IMR-90 (cell line): ENCODE data around the gene C7. TPM values are rescaled to one million over a fixed set of nuclear protein-coding genes. Genes with fewer than 3 reads are reported as not detected.

Experiments used
- ATAC-seq: fragments of 200-7000 bp; cut with Tn5 transposase; 2 replicates; pipeline ENCODE4 v1.9.1; 2020; ENCODE audit warnings: low read depth, mild to moderate bottlenecking, moderate library complexity
- BruUV-seq: library from RNA; stranded (reverse); fragments of 400-500 nt; replicated peaks from 2 replicates; lab custom pipeline; 2021; lab: Mats Ljungman, UMichigan
- CTCF ChIA-PET: fragments of 300-600 bp; formaldehyde crosslinking; extraction: SDS; loops from one replicate; lab custom pipeline; 2021; ENCODE audit warnings: antibody characterized with exemption; lab: Yijun Ruan, JAX
- POLR2A ChIA-PET: fragments of 300-600 bp; sonication (Branson Sonifier 250); formaldehyde crosslinking; loops from one replicate; lab custom pipeline; 2022; ENCODE audit warnings: antibody characterized with exemption; ENCODE audit not compliant: unreplicated experiment; lab: Charles Lee
- DNase-seq: peaks from one replicate; pipeline ENCODE4 v3.0.0; 2013
- H2AFZ ChIP-seq: replicated peaks from 2 replicates; pipeline ENCODE3; 2013; ENCODE audit warnings: low read length, mild to moderate bottlenecking; ENCODE audit not compliant: poor library complexity
- H2AK5ac ChIP-seq: 2 replicates; pipeline ENCODE4 v1.6.1; 2013; ENCODE audit warnings: low read depth, low read length, inconsistent platforms
- H2AK9ac ChIP-seq: replicated peaks from 2 replicates; pipeline ENCODE3; 2013; ENCODE audit warnings: mild to moderate bottlenecking, low read depth, low read length, moderate library complexity; ENCODE audit not compliant: poor library complexity
- H2BK120ac ChIP-seq: 2 replicates; pipeline ENCODE4 v1.6.1; 2013; ENCODE audit warnings: low read depth, low read length, inconsistent platforms
- H2BK15ac ChIP-seq: 3 replicates; pipeline ENCODE4 v1.6.1; 2013; ENCODE audit warnings: low read depth, low read length, inconsistent platforms
- H2BK20ac ChIP-seq: 2 replicates; pipeline ENCODE4 v1.6.1; 2013; ENCODE audit warnings: low read depth, mild to moderate bottlenecking, inconsistent platforms, low read length, moderate library complexity
- H2BK5ac ChIP-seq: 2 replicates; pipeline ENCODE4 v1.6.1; 2013; ENCODE audit warnings: mild to moderate bottlenecking, low read depth, low read length, inconsistent platforms; ENCODE audit not compliant: poor library complexity, severe bottlenecking
- H3K14ac ChIP-seq: replicated peaks from 2 replicates; pipeline ENCODE4 v1.6.1; 2013; ENCODE audit warnings: low read depth, low read length, inconsistent platforms
- H3K18ac ChIP-seq: 2 replicates; pipeline ENCODE4 v1.6.1; 2013; ENCODE audit warnings: low read depth, low read length, control low read depth
- H3K23ac ChIP-seq: 2 replicates; pipeline ENCODE4 v1.6.1; 2013; ENCODE audit warnings: low read depth, low read length, inconsistent platforms
- H3K27ac ChIP-seq: 2 replicates; pipeline ENCODE4 v1.5.1; 2013; ENCODE audit warnings: mild to moderate bottlenecking, control low read depth, low read length; ENCODE audit not compliant: insufficient read depth
- H3K27me3 ChIP-seq: 2 replicates; pipeline ENCODE4 v1.6.1; 2013; ENCODE audit warnings: low read length; ENCODE audit not compliant: control insufficient read depth, insufficient read depth
- H3K36me3 ChIP-seq: 2 replicates; pipeline ENCODE4 v1.6.1; 2013; ENCODE audit warnings: low read length, mixed read lengths; ENCODE audit not compliant: control insufficient read depth, insufficient read depth
- H3K4ac ChIP-seq: 2 replicates; pipeline ENCODE4 v1.6.1; 2013; ENCODE audit warnings: low read depth, low read length, inconsistent platforms
- H3K4me1 ChIP-seq: 2 replicates; pipeline ENCODE4 v1.6.1; 2013; ENCODE audit warnings: low read length, mixed read lengths; ENCODE audit not compliant: control insufficient read depth, insufficient read depth
- H3K4me2 ChIP-seq: 2 replicates; pipeline ENCODE4 v1.6.1; 2013; ENCODE audit warnings: low read depth, mild to moderate bottlenecking, control low read depth, low read length, moderate library complexity
- H3K4me3 ChIP-seq: 2 replicates; pipeline ENCODE4 v1.5.1; 2013; ENCODE audit warnings: low read depth, mild to moderate bottlenecking, control low read depth, low read length, moderate library complexity; ENCODE audit not compliant: insufficient read depth
- H3K56ac ChIP-seq: 2 replicates; pipeline ENCODE4 v1.6.1; 2013; ENCODE audit warnings: low read length, inconsistent platforms; ENCODE audit not compliant: insufficient read depth; ENCODE audit errors: extremely low read depth
- H3K79me1 ChIP-seq, 2 experiments: 2 replicates each; pipeline ENCODE4 v1.6.1; 2013; ENCODE audit warnings: low read length in 2 of 2, inconsistent platforms in 1 of 2, low read depth in 1 of 2
- H3K9ac ChIP-seq: 2 replicates; pipeline ENCODE4 v1.6.1; 2013; ENCODE audit warnings: low read depth, low read length, control low read depth
- H3K9me1 ChIP-seq: 2 replicates; pipeline ENCODE4 v1.6.1; 2013; ENCODE audit warnings: low read length, inconsistent platforms; ENCODE audit not compliant: insufficient read depth
- H3K9me3 ChIP-seq: 2 replicates; pipeline ENCODE4 v1.6.1; 2013; ENCODE audit warnings: low read length; ENCODE audit not compliant: control insufficient read depth, insufficient read depth
- H4K20me1 ChIP-seq: 2 replicates; pipeline ENCODE4 v1.6.1; 2013; ENCODE audit warnings: low read length, inconsistent platforms; ENCODE audit not compliant: insufficient read depth
- H4K5ac ChIP-seq: 2 replicates; pipeline ENCODE4 v1.6.1; 2013; ENCODE audit warnings: mild to moderate bottlenecking, low read depth, low read length, control low read depth
- H4K8ac ChIP-seq, 2 experiments: 2 replicates each; pipeline ENCODE4 v1.6.1; 2013; ENCODE audit warnings: low read depth in 2 of 2, low read length in 2 of 2, control low read depth in 1 of 2, inconsistent platforms in 1 of 2
- H4K91ac ChIP-seq: 2 replicates; pipeline ENCODE4 v1.6.1; 2013; ENCODE audit warnings: low read depth, low read length, inconsistent platforms; ENCODE audit not compliant: insufficient read depth
- BHLHE40 ChIP-seq: fragments of 150-350 bp; IDR thresholded peaks from 2 replicates; pipeline ENCODE4 v1.6.1; 2016; ENCODE audit warnings: mild to moderate bottlenecking, low read depth, low read length
- CEBPB ChIP-seq: IDR thresholded peaks from 2 replicates; pipeline ENCODE4 v1.6.1; 2012; ENCODE audit warnings: low read depth, low read length, improper control_type of control experiment
- CTCF ChIP-seq: conservative IDR thresholded peaks from 2 replicates; pipeline ENCODE4 v1.5.1; 2012; ENCODE audit warnings: mild to moderate bottlenecking, low read depth, low read length, improper control_type of control experiment
- ELK1 ChIP-seq: fragments of 150-350 bp; IDR thresholded peaks from 2 replicates; pipeline ENCODE4 v1.6.1; 2016; ENCODE audit warnings: low read depth, mild to moderate bottlenecking, low read length, moderate library complexity, borderline replicate concordance
- FOS ChIP-seq: fragments of 150-350 bp; IDR thresholded peaks from 2 replicates; pipeline ENCODE4 v1.6.1; 2016; ENCODE audit warnings: low read depth, low read length
- MAFK ChIP-seq: IDR thresholded peaks from 2 replicates; pipeline ENCODE4 v1.6.1; 2012; ENCODE audit warnings: low read depth, low read length, improper control_type of control experiment
- MAZ ChIP-seq: IDR thresholded peaks from 2 replicates; pipeline ENCODE4 v1.6.1; 2012; ENCODE audit warnings: low read depth, mild to moderate bottlenecking, low read length, improper control_type of control experiment, moderate library complexity, borderline replicate concordance
- MXI1 ChIP-seq: IDR thresholded peaks from 2 replicates; pipeline ENCODE4 v1.6.1; 2012; ENCODE audit warnings: low read depth, mild to moderate bottlenecking, low read length, moderate library complexity, borderline replicate concordance
- POLR2A ChIP-seq: IDR thresholded peaks from 2 replicates; pipeline ENCODE4 v1.6.1; 2012; ENCODE audit warnings: mild to moderate bottlenecking, low read depth, low read length
- RCOR1 ChIP-seq: IDR thresholded peaks from 2 replicates; pipeline ENCODE4 v1.6.1; 2012; ENCODE audit warnings: mild to moderate bottlenecking, low read length, improper control_type of control experiment; ENCODE audit not compliant: insufficient replicate concordance
- RFX5 ChIP-seq: IDR thresholded peaks from 2 replicates; pipeline ENCODE4 v1.8.0; 2012; ENCODE audit warnings: low read depth, mild to moderate bottlenecking, low read length, moderate library complexity
- SMC3 ChIP-seq: fragments of 150-350 bp; IDR thresholded peaks from 2 replicates; pipeline ENCODE4 v1.6.1; 2016; ENCODE audit warnings: low read depth, mild to moderate bottlenecking, antibody characterized with exemption, low read length, moderate library complexity
- USF2 ChIP-seq: fragments of 150-350 bp; IDR thresholded peaks from 2 replicates; pipeline ENCODE4 v1.6.1; 2017; ENCODE audit warnings: mild to moderate bottlenecking, antibody characterized with exemption, low read length, low read depth
- WGBS, 2 experiments: methylation state at CpG; one replicate each; pipeline versions ENCODE4 v1.1.5 to v1.1.7; 2013; ENCODE audit warnings: missing lambda C conversion rate in 2 of 2; ENCODE audit not compliant: insufficient read length in 1 of 2; ENCODE audit errors: extremely low coverage in 2 of 2; 5-methylcytosine and 5-hydroxymethylcytosine counted together
- dilution Hi-C: fragments of 300-500 bp; cut with HindIII; formaldehyde crosslinking; loops from one replicate; pipeline ENCODE4 v1.14.3; 2018; ENCODE audit warnings: low sequenced_read_pairs; ENCODE audit not compliant: unreplicated experiment
- in situ Hi-C: fragments of 300-500 bp; cut with MboI; formaldehyde crosslinking; loops from 3 replicates; pipeline ENCODE4 v1.14.3; 2019; ENCODE audit warnings: low sequenced_read_pairs, inconsistent platforms, mixed read lengths
- intact Hi-C: fragments of 100-400 bp; cut with micrococcal nuclease; formaldehyde crosslinking; loops from 2 replicates; pipeline ENCODE4 v1.10.0; 2022
- polyA plus RNA-seq, 3 experiments: library from polyadenylated mRNA; depleted of rRNA; stranded (reverse); fragments of >200 nt; gene quantifications; 2 replicates each; pipeline ENCODE4 v1.2.3, GENCODE V29; 2012; ENCODE audit warnings: low replicate concordance in 1 of 3
- total RNA-seq: library from RNA; depleted of rRNA; stranded (reverse); fragments of >200 nt; gene quantifications from 2 replicates; pipeline ENCODE4 v1.2.3, GENCODE V29; 2012

C7 gene
- total and polyA plus RNA-seq, 2 of the 4 experiments (the other 2 are of a cell fraction), result 0.54 to 1.8 TPM

- Histone ChIP-seq H2AK9ac (no peak overlapping the region), H4K91ac (peak overlapping the region; percentile 93), H3K4me3 (no peak overlapping the region), H3K27me3 (no peaks in the 10 kb centered on the region), H3K56ac (no peak overlapping the region; the same call in 1 of the 2 replicates), H3K9me1 (peaks cover 6% of the 10 kb centered on the region; the same call in 1 of the 2 replicates), H2BK20ac (peak overlapping the region; percentile 91), H4K5ac (peak overlapping the region; percentile 81; the same call in 1 of the 2 replicates), H3K79me1 (no peaks in the 10 kb centered on the region), H2BK5ac (peak overlapping the region; percentile 99), H2BK15ac (no peak overlapping the region), H3K9me3 (peaks cover 2% of the 10 kb centered on the region; the same call in 1 of the 2 replicates), H3K36me3 (no peaks in the 10 kb centered on the region), H3K4ac (peak overlapping the region; percentile 60; the same call in 1 of the 2 replicates), H3K18ac (peak overlapping the region; percentile 83; the same call in 1 of the 2 replicates), H3K9ac (peak overlapping the region; percentile 72; the same call in 1 of the 2 replicates), H2BK120ac (peak overlapping the region; percentile 90), H3K4me2 (peak overlapping the region; percentile 24; the same call in 1 of the 2 replicates), H3K14ac (peak overlapping the region; percentile 87; the same call in 1 of the 2 replicates), H2AK5ac (no peak overlapping the region), H4K8ac (peak overlapping the region; percentile 51 to 95; a peak in 3 of 4 replicates), H3K23ac (no peak overlapping the region), H3K27ac (peak overlapping the region; percentile 59), H4K20me1 (no peaks in the 10 kb centered on the region), H3K4me1 (peaks cover 14% of the 10 kb centered on the region; the same call in 1 of the 2 replicates), H2AFZ (no peak overlapping the region)
- CTCF ChIA-PET, result no interaction called here
- POLR2A ChIA-PET, result no interaction called here
- no TSS peak for BruUV-seq
- peak; percentile 86 for DNase-seq
- dilution Hi-C loops, result no loop called here
- in situ Hi-C loops, result no loop called here
- intact Hi-C loops, result loop anchor here (2.0 to 5.0 kb wide), 2 partner anchors 79 to 123 kb away; no protein-coding TSS in a partner anchor
- peak; percentile 96 for ATAC-seq
- WGBS, 2 experiments, result no CpG with 5 or more reads among the region's 2 CpGs
- TF ChIP-seq USF2 (no peak), ELK1 (no peak), POLR2A (no peak), RCOR1 (no peak), FOS (no peak), MAFK (no peak), MAZ (no peak), CTCF (no peak), MXI1 (no peak), CEBPB (peak; percentile 46), BHLHE40 (0 out of 2 replicates have a peak, but pooled peaks have one; percentile 23), SMC3 (no peak), RFX5 (no peak)
These were observed 82.1 kb downstream of the C7 start for GRCh38 chr5:40991168-40991980.
